Esophagus muscularis mucosa (tissue), 4 donors: ENCODE results near the gene TBC1D21.

Experiments
- EP300 ChIP-seq: sonication (generic); formaldehyde crosslinking; IDR thresholded peaks from one replicate; pipeline ENCODE4 v1.6.1; 2017; ENCODE audit warnings: antibody characterized with exemption
- POLR2A ChIP-seq: fragments of 450-650 bp; IDR thresholded peaks from one replicate; pipeline ENCODE4 v1.6.1; 2017; ENCODE audit warnings: antibody characterized with exemption, moderate library complexity, mild to moderate bottlenecking, low read depth
- TF ChIP-seq, protein P1 (sequence below), 3 experiments: fragments of 200-600 bp in 2 of 3; fragments of 450-650 bp in 1 of 3; sonication (generic) in 2 of 3; IDR thresholded peaks; one replicate each; pipeline ENCODE4 v1.5.1; 2017 to 2019; ENCODE audit warnings: antibody characterized with exemption in 3 of 3, mild to moderate bottlenecking in 2 of 3, moderate library complexity in 1 of 3

DNA sequence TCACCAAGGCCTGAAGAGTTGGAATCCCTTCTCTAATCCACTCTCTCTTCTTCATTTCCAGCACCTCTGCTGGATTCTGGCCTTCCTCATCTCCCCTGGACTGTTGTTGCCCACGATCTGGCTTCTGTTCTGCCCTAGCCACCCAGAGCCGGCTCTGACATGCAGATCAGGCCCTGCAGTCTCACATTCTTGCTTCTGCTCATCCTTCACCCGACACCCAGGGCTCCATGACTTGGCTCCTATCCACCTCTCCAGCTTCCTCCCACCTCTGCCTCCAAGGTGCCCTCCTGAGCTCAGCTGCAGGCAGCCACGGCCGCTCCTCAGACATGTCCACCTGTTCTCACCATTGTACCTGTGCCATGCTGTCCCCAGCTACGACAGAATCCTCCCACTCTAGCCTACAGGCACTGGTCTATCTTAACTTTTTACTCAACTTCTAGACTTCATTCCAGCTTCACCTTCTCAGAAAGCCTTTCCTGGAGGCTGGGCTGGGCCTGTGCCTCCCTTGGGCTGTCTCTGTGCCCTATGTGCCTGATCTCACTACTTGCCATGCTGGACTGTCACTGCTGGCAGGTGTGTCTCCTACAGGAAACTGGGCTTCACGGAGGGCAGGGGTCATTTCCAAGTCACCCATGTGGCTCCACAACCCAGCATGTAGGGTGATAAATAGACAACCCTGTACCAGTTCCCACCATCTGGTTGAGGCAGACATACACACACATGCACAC is 16.0 kb upstream of the TBC1D21 start:
- no peak for TF ChIP-seq POLR2A
- TF ChIP-seq, protein P1, sequence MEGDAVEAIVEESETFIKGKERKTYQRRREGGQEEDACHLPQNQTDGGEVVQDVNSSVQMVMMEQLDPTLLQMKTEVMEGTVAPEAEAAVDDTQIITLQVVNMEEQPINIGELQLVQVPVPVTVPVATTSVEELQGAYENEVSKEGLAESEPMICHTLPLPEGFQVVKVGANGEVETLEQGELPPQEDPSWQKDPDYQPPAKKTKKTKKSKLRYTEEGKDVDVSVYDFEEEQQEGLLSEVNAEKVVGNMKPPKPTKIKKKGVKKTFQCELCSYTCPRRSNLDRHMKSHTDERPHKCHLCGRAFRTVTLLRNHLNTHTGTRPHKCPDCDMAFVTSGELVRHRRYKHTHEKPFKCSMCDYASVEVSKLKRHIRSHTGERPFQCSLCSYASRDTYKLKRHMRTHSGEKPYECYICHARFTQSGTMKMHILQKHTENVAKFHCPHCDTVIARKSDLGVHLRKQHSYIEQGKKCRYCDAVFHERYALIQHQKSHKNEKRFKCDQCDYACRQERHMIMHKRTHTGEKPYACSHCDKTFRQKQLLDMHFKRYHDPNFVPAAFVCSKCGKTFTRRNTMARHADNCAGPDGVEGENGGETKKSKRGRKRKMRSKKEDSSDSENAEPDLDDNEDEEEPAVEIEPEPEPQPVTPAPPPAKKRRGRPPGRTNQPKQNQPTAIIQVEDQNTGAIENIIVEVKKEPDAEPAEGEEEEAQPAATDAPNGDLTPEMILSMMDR (IDR thresholded peaks at IDR 0.05): no peak
- TF ChIP-seq EP300: no peak
